ENCODE measurements around the gene NOS3. TPM values are rescaled to one million over a fixed set of nuclear protein-coding genes. Genes with fewer than 3 reads are reported as not detected.

The NOS3 gene
- total and polyA plus RNA-seq, 2 experiments from 2014 or later = 2.6 to 6.1 TPM

DNA sequence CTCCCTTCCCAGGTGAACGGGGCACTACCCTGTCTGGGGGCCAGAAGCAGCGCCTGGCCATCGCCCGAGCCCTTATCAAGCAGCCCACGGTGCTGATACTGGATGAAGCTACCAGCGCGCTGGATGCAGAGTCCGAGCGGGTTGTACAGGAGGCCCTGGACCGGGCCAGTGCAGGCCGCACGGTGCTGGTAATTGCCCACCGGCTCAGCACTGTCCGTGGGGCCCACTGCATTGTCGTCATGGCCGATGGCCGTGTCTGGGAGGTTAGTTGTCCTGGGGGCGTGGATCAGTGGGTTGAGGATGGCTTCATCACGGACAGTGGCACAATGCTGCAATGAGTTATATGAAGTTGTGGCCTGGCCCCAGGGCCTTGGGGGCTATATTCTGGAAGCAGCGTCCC lies 53.1 kb downstream of the NOS3 start:
- H4K20me1 ChIP-seq (replicated peaks; ENCODE audit: insufficient read depth) = no peaks in the 10 kb centered on the region
- H3K27ac ChIP-seq (ENCODE audit: low read depth) = no peak overlapping the region
- H3K4me3 Mint-ChIP-seq = no peak overlapping the region
- peaks cover 2% of the 10 kb centered on the region; the same call in 1 of the 3 replicates for H3K4me1 Mint-ChIP-seq
- no peak overlapping the region for H3K27ac Mint-ChIP-seq
- H3K36me3 ChIP-seq (ENCODE audit: insufficient read depth) = no peaks in the 10 kb centered on the region
- no peaks in the 10 kb centered on the region for H3K4me1 ChIP-seq (ENCODE audit: insufficient read depth)
- H3F3A ChIP-seq (replicated peaks; ENCODE audit: low read depth) = no peaks in the 10 kb centered on the region
- no peak for TF ChIP-seq ZNF114 (CRISPR knock-in tag; IDR thresholded peaks at IDR 0.05)
- TF ChIP-seq CREB1 (CRISPR knock-in tag; IDR thresholded peaks at IDR 0.05; ENCODE audit: low read depth) = no peak
- no peak for TF ChIP-seq ZNF331 (CRISPR knock-in tag; IDR thresholded peaks at IDR 0.05; ENCODE audit: low read depth)
- TF ChIP-seq STAT1 (IDR thresholded peaks at IDR 0.05; ENCODE audit: unreplicated experiment) = no peak
- TF ChIP-seq EZH2 (IDR thresholded peaks at IDR 0.05; ENCODE audit: low read depth, unreplicated experiment) = no peak
- TF ChIP-seq NANOG (IDR thresholded peaks at IDR 0.05; ENCODE audit: borderline replicate concordance) = no peak
- TF ChIP-seq POLR2AphosphoS5 (IDR thresholded peaks at IDR 0.05; ENCODE audit: low read depth) = no peak
- TF ChIP-seq, protein P1, sequence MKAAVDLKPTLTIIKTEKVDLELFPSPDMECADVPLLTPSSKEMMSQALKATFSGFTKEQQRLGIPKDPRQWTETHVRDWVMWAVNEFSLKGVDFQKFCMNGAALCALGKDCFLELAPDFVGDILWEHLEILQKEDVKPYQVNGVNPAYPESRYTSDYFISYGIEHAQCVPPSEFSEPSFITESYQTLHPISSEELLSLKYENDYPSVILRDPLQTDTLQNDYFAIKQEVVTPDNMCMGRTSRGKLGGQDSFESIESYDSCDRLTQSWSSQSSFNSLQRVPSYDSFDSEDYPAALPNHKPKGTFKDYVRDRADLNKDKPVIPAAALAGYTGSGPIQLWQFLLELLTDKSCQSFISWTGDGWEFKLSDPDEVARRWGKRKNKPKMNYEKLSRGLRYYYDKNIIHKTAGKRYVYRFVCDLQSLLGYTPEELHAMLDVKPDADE (IDR thresholded peaks at IDR 0.05) = no peak
- TF ChIP-seq, protein P2, sequence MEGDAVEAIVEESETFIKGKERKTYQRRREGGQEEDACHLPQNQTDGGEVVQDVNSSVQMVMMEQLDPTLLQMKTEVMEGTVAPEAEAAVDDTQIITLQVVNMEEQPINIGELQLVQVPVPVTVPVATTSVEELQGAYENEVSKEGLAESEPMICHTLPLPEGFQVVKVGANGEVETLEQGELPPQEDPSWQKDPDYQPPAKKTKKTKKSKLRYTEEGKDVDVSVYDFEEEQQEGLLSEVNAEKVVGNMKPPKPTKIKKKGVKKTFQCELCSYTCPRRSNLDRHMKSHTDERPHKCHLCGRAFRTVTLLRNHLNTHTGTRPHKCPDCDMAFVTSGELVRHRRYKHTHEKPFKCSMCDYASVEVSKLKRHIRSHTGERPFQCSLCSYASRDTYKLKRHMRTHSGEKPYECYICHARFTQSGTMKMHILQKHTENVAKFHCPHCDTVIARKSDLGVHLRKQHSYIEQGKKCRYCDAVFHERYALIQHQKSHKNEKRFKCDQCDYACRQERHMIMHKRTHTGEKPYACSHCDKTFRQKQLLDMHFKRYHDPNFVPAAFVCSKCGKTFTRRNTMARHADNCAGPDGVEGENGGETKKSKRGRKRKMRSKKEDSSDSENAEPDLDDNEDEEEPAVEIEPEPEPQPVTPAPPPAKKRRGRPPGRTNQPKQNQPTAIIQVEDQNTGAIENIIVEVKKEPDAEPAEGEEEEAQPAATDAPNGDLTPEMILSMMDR (conservative IDR thresholded peaks at IDR 0.05; ENCODE audit: low read depth in 2 of 2) = no peak
- TF ChIP-seq, protein P3, sequence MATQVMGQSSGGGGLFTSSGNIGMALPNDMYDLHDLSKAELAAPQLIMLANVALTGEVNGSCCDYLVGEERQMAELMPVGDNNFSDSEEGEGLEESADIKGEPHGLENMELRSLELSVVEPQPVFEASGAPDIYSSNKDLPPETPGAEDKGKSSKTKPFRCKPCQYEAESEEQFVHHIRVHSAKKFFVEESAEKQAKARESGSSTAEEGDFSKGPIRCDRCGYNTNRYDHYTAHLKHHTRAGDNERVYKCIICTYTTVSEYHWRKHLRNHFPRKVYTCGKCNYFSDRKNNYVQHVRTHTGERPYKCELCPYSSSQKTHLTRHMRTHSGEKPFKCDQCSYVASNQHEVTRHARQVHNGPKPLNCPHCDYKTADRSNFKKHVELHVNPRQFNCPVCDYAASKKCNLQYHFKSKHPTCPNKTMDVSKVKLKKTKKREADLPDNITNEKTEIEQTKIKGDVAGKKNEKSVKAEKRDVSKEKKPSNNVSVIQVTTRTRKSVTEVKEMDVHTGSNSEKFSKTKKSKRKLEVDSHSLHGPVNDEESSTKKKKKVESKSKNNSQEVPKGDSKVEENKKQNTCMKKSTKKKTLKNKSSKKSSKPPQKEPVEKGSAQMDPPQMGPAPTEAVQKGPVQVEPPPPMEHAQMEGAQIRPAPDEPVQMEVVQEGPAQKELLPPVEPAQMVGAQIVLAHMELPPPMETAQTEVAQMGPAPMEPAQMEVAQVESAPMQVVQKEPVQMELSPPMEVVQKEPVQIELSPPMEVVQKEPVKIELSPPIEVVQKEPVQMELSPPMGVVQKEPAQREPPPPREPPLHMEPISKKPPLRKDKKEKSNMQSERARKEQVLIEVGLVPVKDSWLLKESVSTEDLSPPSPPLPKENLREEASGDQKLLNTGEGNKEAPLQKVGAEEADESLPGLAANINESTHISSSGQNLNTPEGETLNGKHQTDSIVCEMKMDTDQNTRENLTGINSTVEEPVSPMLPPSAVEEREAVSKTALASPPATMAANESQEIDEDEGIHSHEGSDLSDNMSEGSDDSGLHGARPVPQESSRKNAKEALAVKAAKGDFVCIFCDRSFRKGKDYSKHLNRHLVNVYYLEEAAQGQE (IDR thresholded peaks at IDR 0.05; ENCODE audit: unreplicated experiment) = no peak
- no peak for TF ChIP-seq EZH2phosphoT487 (IDR thresholded peaks at IDR 0.05; ENCODE audit: unreplicated experiment)
- TF ChIP-seq JUNB (IDR thresholded peaks at IDR 0.05; ENCODE audit: unreplicated experiment) = no peak
- TF ChIP-seq, protein P4, sequence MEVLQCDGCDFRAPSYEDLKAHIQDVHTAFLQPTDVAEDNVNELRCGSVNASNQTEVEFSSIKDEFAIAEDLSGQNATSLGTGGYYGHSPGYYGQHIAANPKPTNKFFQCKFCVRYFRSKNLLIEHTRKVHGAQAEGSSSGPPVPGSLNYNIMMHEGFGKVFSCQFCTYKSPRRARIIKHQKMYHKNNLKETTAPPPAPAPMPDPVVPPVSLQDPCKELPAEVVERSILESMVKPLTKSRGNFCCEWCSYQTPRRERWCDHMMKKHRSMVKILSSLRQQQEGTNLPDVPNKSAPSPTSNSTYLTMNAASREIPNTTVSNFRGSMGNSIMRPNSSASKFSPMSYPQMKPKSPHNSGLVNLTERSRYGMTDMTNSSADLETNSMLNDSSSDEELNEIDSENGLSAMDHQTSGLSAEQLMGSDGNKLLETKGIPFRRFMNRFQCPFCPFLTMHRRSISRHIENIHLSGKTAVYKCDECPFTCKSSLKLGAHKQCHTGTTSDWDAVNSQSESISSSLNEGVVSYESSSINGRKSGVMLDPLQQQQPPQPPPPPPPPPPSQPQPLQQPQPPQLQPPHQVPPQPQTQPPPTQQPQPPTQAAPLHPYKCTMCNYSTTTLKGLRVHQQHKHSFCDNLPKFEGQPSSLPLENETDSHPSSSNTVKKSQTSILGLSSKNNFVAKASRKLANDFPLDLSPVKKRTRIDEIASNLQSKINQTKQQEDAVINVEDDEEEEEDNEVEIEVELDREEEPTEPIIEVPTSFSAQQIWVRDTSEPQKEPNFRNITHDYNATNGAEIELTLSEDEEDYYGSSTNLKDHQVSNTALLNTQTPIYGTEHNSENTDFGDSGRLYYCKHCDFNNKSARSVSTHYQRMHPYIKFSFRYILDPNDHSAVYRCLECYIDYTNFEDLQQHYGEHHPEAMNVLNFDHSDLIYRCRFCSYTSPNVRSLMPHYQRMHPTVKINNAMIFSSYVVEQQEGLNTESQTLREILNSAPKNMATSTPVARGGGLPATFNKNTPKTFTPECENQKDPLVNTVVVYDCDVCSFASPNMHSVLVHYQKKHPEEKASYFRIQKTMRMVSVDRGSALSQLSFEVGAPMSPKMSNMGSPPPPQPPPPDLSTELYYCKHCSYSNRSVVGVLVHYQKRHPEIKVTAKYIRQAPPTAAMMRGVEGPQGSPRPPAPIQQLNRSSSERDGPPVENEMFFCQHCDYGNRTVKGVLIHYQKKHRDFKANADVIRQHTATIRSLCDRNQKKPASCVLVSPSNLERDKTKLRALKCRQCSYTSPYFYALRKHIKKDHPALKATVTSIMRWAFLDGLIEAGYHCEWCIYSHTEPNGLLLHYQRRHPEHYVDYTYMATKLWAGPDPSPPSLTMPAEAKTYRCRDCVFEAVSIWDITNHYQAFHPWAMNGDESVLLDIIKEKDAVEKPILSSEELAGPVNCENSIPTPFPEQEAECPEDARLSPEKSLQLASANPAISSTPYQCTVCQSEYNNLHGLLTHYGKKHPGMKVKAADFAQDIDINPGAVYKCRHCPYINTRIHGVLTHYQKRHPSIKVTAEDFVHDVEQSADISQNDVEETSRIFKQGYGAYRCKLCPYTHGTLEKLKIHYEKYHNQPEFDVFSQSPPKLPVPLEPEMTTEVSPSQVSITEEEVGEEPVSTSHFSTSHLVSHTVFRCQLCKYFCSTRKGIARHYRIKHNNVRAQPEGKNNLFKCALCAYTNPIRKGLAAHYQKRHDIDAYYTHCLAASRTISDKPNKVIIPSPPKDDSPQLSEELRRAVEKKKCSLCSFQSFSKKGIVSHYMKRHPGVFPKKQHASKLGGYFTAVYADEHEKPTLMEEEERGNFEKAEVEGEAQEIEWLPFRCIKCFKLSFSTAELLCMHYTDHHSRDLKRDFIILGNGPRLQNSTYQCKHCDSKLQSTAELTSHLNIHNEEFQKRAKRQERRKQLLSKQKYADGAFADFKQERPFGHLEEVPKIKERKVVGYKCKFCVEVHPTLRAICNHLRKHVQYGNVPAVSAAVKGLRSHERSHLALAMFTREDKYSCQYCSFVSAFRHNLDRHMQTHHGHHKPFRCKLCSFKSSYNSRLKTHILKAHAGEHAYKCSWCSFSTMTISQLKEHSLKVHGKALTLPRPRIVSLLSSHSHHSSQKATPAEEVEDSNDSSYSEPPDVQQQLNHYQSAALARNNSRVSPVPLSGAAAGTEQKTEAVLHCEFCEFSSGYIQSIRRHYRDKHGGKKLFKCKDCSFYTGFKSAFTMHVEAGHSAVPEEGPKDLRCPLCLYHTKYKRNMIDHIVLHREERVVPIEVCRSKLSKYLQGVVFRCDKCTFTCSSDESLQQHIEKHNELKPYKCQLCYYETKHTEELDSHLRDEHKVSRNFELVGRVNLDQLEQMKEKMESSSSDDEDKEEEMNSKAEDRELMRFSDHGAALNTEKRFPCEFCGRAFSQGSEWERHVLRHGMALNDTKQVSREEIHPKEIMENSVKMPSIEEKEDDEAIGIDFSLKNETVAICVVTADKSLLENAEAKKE (CRISPR knock-in tag; IDR thresholded peaks at IDR 0.05) = no peak
- H3K4me3 ChIP-seq = no peak overlapping the region
- H3K4me2 ChIP-seq = no peak overlapping the region
- ATAC-seq = no peak
- no peak for DNase-seq (ENCODE audit: low spot score)
- no peaks in the 10 kb centered on the region for H3K27me3 ChIP-seq (ENCODE audit: insufficient read depth)
- H2AFZ ChIP-seq = no peak overlapping the region
- H3K9me3 Mint-ChIP-seq = no peaks in the 10 kb centered on the region
- H3K27me3 Mint-ChIP-seq (ENCODE audit: insufficient read depth, low read depth, poor library complexity) = peaks cover 19% of the 10 kb centered on the region
- no peaks in the 10 kb centered on the region; the same call in 2 of the 3 replicates for H3K36me3 Mint-ChIP-seq (ENCODE audit: low read depth)
- H3K79me2 ChIP-seq (replicated peaks; ENCODE audit: insufficient read depth) = no peaks in the 10 kb centered on the region
- H3K9me2 ChIP-seq (ENCODE audit: insufficient read depth) = no peaks in the 10 kb centered on the region

All from GM23338 (cell line).